HG03196 (cell line): ENCODE data around the gene RRN3.
"Not testable (repeated sequence)": the region's sequence is repeated elsewhere in the genome, so short reads cannot be mapped to it uniquely, and the experiment has no call there.

Experiments
- ATAC-seq: cut with Tn5 transposase; IDR thresholded peaks from one replicate; pipeline ENCODE4 v1.9.1; 2021; ENCODE audit not compliant: unreplicated experiment

The RRN3 gene

DNA sequence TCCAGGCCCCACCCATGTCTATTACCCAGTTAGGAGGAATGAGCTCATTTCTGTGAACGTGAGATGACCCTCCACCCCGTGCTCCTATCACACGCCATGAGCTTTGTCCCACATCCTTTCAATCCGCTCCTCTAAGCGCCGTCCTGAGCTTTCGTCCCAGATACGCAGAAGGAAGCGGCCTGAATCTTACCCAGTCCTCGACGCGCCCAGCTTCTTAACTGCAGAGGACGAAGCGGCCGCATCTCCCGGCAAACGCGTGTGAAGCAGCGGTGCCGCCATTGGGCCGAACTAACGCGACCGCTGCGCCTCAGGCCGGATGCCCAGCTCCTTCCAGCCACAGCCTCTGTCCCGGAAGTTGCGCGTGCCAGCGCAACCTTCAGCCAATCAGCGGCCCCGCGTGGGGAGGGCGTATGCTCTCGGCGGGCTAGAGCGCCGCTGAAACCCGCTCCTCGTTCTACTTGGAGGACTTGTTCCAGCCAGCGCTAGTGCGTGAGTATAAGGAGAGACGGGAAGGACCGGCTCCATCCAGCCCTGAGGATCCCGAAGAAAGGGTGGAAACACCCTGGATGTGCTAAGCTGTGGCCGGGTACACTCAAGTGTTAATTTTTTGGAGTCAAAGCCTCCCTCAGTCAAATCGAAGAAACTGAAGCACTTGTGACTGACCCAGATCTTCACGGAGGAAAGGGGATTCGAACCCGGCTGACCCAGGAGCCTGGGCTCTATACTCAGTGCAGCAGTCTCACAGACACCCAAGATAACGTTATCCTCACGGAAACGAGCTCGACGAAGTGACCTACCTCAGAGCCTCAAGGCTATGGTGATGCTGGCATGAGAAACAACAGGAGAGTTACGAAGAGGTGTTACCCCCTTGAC lies at the start of gene RRN3:
RRN3 (minus strand) TSS at position 318 of the 873 bp plus-strand sequence; CDS start at position 279, 39 bp downstream.
- peak; percentile 98 for ATAC-seq

DNA sequence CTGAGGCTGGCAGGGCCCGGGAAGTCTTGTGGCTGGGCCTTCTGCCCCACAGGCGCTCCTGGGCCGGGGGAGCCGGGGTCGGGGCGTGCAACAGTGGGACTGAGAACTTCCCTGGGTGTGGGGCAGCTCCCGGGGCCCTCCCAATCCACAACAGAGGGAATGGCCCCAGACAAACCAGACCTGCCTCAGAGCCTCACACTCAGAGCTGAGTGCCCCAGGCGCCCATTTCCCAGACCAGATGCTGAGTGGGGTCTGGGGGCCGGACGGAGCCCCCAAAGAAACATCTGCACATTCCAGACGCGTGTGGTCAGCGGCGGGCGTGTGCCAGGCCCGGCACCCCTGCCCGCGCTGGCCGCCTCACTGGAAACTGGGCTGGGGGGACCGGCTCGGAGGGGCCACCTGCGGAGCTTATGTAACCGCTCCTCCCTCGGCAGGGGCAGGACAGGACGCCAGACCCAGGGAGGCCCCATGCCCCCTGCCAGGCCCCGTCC lies 49.6 kb upstream of the RRN3 start:
- not testable (repeated sequence) for ATAC-seq

DNA sequence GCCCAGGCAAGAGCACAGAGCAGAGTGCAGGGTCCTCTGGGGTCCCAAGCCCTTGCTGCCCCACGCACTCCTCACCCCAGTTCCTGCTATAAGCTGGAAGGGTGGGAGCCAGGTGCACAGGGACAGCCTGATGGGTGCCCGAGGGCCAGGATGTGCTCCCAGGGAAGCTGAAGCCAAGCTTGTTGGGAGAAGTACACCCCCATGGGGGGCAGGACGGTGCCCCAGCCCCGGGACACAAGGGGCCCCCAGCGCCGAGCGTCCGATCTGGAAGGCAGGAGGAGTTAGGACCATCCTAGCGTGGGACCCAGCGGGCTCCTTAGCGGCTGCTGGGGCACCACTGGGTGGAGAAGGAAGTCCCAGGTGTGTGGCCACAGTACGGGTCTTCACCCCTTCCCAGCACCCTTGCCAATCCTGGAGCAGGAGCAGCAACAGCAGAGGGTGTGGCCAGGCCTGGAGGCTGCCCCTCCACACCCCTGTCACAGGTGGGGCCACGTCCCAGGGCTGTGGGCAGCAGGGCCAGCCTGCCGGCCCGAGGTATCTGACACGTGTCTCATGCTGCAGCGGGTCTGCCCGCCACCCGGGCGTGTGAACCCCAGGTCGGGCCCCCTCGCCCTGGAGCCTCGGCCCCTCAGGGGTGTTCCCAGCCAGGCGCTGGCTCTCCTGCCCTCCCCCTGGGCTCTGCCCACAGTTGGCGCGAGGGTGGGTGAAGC lies 49.0 kb upstream of the RRN3 start:
- ATAC-seq = not testable (repeated sequence)

DNA sequence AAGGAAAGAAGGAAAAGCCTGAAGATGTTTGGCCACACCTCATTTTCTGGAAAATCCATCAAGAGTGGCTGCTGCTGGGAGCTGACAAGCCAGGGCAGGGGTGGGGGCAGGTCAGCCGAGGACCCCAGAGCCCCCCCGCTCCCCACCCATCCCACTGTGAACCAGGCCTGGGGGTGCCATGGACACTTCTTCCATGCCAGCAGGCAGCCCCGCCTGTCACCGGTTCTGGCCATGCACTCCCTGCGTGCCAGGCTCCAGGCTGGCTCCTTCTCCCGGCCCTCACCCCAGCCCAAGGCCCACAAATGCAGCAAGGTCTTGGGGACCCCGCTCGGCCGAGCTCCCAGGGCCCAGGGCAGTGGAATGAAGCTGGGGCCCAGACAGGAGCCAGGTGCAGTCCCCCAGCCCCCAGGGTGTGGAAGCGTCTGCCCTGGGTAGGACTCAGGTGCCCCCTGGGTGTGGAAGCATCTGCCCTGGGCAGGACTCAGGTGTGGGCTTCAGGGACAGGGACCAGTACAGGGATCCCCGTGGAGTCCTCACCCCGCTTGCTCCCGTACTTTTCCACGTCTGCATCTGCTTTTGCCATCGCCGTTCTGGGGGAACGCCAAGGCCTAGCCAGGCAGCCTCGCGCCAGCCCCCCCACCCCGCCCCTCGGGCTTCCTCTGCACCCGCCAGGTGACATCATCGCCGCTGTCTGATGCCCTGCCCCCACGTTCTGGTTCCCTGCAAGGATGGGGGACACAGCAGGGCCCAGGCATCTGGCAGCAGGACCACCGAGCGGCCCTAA lies 48.2 kb upstream of the RRN3 start:
- not testable (repeated sequence) for ATAC-seq

DNA sequence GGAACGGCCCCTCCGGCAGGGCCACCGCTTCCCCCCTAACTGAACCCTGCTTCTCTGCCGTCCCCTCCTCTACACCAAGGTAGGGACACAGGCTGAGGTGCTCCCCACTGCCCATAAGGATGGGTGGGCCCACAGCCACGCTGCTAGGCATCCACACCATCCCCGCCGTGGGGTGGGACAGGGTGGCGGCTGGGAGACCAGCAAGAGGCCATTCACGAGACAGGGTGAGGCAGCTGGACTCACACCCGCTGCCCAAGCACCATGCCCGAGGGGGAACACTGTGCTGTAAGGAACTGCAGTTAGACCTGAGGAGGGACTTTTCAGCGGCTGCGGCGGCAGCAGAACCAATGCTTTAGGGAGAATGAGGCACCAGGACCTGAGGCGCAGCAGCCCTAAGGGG lies 47.5 kb upstream of the RRN3 start:
- ATAC-seq = no peak

- not testable (repeated sequence) for ATAC-seq
Observed at GRCh38 chr16:15140444-15141365, 46.6 kb upstream of the RRN3 start.

DNA sequence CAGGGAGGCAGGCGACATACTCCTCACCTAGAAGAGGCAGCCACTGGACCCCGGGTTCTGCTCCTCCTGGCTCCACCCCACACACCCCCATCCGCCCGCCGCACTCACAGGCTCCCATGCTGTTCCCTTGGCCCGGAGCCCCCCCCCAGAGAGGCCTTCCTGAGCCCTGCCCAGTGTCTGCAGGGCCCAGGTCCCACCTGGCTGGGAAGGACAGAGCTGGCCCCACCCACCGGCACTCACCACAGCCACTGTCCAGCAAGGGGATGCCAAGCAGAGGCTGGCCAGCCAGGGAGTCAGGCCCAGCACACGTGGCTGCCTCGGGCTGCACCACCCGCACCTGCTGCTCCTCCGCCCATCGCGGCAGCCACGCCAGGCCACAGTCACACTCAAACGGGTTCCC lies 43.4 kb upstream of the RRN3 start:
- ATAC-seq = not testable (repeated sequence)

DNA sequence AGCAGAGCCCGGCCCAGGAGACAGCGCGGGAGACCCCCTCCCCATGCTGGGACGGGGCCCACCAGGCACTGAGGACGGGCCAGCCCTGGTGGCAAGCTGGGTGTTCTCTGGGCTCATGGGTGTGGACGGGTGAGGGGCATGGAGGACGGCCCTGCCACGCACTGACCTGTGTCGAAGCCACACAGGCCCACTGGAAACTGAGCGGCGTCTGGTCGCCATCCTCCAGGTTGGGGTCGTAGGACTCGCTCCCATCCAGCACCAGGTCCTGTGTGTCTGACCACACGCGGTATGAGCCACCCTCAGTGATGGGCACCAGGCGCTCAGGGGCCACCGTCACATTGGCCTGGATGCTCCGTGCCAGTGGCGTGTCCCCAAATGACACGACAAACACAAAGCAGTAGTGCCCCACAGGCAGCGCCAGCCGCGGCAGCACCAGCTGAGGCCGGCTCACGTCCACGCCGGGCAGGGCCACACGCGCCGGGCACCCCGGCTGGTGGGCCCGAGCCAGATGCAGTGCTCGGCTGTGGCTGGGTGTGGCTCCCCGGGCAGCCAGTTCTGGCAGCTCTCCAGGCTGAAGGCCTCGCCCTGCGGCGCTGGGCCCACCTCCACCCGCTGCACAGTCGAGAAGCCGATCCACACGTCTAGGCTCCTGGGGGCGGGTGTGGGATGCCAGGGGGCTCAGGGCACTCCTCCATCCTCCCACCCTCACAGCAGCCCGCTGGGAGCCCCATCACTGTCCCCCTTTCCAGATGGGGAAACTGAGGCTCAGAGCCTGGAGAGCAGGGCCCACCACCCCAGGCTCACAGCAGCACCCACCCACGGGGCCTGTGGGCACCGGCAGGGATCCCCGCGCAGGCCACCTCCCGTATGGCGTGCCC lies 41.6 kb upstream of the RRN3 start:
- ATAC-seq = not testable (repeated sequence)

GRCh38 chr16:15134752-15135482 lies 40.8 kb upstream of the RRN3 start:
- ATAC-seq = not testable (repeated sequence)

DNA sequence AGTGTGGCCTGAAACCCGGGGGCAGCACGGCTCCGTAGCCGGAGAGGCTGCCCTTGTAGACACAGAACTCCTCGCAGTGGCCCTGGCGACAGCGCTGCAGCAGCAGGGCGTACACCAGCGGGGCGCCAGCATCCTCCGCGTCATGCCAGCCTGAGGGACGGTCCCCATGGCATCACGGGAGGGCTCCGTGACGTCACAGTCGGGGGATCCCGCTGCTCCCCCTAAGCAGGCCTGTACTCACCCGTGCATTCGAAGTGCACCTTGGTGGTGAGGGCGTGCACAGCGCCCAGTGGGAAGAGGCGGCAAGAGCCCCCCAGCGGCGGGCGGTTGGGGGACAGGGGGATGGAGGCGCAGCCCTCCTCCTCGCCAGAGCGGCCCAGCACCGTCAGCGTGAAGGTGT lies 39.5 kb upstream of the RRN3 start:
- ATAC-seq = not testable (repeated sequence)

DNA sequence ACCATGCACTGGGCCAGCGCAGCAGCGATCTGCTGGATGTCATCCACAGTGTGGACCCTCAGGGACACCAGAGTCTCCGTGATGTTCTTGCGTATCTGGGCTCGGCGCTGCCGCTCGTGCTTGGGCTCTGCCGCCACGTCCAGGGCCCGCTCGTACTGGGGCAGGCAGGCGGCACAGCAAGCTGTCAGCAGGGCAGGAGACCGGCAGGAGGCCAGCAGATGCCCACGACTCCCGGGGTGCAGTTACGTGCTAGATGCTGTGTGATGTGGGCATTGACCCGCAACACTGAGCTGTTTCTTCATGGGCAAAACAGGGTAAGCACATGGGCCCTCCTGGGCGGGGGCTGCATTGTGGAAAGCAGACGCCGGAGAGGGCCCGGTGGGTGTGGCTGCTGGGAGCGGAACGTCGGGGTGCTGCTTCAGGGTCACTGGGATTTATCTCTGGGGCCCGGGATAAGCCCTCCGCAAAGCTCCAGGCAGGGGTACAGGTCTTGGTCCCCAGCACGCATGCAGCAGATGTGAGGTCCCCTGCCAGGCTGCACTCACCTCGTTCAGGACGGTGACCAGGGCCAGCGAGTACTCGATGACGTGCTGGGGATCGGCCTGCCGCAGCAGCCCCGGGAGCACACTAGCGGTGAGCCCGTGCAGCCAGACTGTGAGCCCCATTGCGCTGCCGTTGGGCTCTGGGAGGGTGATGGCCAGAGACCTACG lies 38.8 kb upstream of the RRN3 start:
- ATAC-seq = not testable (repeated sequence)

- ATAC-seq = not testable (repeated sequence)
Observed at GRCh38 chr16:15130943-15131700, 37.0 kb upstream of the RRN3 start.

GRCh38 chr16:15130256-15130932 lies 36.3 kb upstream of the RRN3 start:
- ATAC-seq = not testable (repeated sequence)

- ATAC-seq = not testable (repeated sequence)
Observed at GRCh38 chr16:15127641-15128425, 33.8 kb upstream of the RRN3 start.

DNA sequence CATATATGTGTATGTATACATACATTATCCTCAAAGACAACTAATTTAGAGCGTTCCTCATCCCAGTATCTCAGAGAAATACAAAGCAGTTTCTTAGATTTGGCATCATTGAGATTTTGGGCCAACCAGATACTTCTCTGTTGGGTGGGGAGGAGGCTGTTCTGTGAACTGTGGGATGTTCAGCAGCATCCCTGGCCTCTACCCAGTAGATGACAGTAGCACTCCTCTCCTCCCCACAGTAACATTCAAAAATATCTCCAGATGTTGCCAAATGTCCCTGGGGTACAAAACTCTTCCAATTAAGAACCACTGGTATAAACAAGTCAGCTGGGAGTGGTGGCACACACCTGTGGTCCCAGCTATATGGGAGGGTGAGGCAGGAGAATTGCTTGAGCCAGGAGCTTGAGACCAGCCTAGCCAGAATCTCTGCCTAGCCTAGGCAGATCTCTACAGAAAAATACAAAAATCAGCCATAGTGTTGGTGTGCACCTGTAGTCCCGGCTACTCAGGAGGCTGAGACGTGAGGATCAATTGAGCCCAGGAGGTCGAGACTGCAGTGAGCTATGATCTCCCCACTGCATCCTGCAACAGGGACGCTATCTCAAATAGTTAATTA lies 6.4 kb upstream of the RRN3 start:
- ATAC-seq = not testable (repeated sequence)
